ENCODE results near the gene DHRS2.

DNA sequence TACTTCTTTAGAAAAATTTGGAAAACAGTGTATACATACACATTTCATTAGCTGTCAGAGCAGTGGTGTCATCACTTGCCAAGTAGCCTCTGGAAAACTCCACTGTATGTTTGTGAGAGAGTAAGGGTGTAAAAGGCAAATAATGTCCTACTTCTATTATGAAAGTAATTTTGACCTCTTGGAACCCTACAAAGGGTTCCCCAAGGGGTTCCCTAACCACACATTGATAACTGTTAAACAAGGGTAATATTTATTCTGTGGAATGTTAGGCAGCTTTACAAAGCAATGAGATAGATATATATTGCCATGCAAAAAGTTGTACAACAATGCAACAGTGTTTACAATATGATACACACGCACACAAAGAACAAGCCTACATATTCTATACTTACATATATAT, 18.6 kb upstream of the DHRS2 start:
- TF ChIP-seq SUZ12 (IDR thresholded peaks at IDR 0.05) (no peak), FOXM1 (IDR thresholded peaks at IDR 0.05; ENCODE audit: borderline replicate concordance) (no peak), FOXA1 (IDR thresholded peaks at IDR 0.05) (no peak), TARDBP (IDR thresholded peaks at IDR 0.05) (no peak), BHLHE40 (IDR thresholded peaks at IDR 0.05; ENCODE audit: borderline replicate concordance) (no peak), NFRKB (IDR thresholded peaks at IDR 0.05) (no peak), FOXK2 (IDR thresholded peaks at IDR 0.05) (no peak)
